ENCODE results near the gene CDKAL1.
"Not testable (repeated sequence)": the region's sequence is repeated elsewhere in the genome, so short reads cannot be mapped to it uniquely, and the experiment has no call there.

CDKAL1 gene

DNA sequence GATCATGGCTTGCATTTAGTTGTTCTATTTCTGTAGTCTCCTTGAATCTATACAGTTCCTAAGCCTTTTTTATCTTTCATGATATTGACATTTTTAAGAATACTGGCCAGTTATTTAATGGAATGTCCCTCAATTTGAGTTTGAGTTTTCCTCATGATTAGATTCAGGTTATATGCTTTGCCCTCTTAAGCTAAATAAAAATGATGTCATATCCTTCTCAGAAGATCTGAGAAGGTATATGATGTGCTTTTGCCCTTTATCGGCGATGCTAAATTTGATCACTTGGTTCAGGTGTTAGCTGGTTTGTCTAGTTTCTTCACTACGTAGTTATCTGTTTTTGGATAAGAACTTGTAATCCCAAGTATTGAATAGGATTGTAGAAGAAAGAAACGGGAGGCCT lies 549.5 kb downstream of the CDKAL1 start:
- Histone ChIP-seq H3K9ac (ENCODE audit: insufficient read length, low read depth) (no peak overlapping the region), H3K4me3 (ENCODE audit: insufficient read length, low read depth) (no peak overlapping the region), H3K36me3 (ENCODE audit: insufficient read depth, insufficient read length, low read length) (no peaks in the 10 kb centered on the region), H3K4me1 (ENCODE audit: insufficient read depth, insufficient read length) (no peaks in the 10 kb centered on the region), H3K27me3 (ENCODE audit: insufficient read depth, insufficient read length) (no peaks in the 10 kb centered on the region), H3K9me3 (ENCODE audit: insufficient read depth, low read length) (no peaks in the 10 kb centered on the region)
- no peak for DNase-seq (ENCODE audit: low read depth, low spot score)
- TF ChIP-seq SUZ12 (IDR thresholded peaks at IDR 0.05; ENCODE audit: extremely low read depth, insufficient read depth, insufficient read length), result no peak
- no peak for TF ChIP-seq ZNF274 (IDR thresholded peaks at IDR 0.05; ENCODE audit: low read depth, low read length)
- TF ChIP-seq YY1 (IDR thresholded peaks at IDR 0.05; ENCODE audit: insufficient read depth, insufficient read length), result no peak

DNA sequence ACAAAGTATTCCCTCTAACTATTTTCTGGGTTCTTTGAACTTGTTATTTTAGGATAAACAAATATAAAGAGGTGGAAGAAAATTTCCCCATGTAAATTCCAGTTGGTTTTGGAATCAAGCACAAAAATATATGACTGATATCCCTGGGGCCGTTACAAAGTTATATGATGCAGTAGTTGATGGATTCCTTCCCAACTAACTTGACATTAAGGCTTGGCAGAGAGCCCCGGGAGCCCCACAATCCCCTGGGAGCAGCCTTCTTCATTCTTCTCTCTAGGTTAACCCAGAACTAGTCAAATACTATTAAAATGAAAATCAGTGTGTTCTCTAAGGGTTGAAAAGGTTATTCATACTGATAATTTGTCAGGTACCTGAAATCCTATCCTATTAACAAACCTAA lies 550.4 kb downstream of the CDKAL1 start:
- H3K9me3 ChIP-seq (ENCODE audit: insufficient read depth, low read length), result no peaks in the 10 kb centered on the region
- no peaks in the 10 kb centered on the region for H3K36me3 ChIP-seq (ENCODE audit: insufficient read depth, insufficient read length, low read length)
- no peak for DNase-seq (ENCODE audit: low read depth, low spot score)
- TF ChIP-seq ZNF274 (IDR thresholded peaks at IDR 0.05; ENCODE audit: low read depth, low read length), result no peak
- no peak for TF ChIP-seq YY1 (IDR thresholded peaks at IDR 0.05; ENCODE audit: insufficient read depth, insufficient read length)
- no peak for TF ChIP-seq SUZ12 (IDR thresholded peaks at IDR 0.05; ENCODE audit: extremely low read depth, insufficient read depth, insufficient read length)
- no peaks in the 10 kb centered on the region for H3K27me3 ChIP-seq (ENCODE audit: insufficient read depth, insufficient read length)
- no peak overlapping the region for H3K9ac ChIP-seq (ENCODE audit: insufficient read length, low read depth)
- H3K4me3 ChIP-seq (ENCODE audit: insufficient read length, low read depth), result no peak overlapping the region
- H3K4me1 ChIP-seq (ENCODE audit: insufficient read depth, insufficient read length), result no peaks in the 10 kb centered on the region

GRCh38 chr6:21085211-21085610 lies 551.0 kb downstream of the CDKAL1 start:
- no peaks in the 10 kb centered on the region for H3K27me3 ChIP-seq (ENCODE audit: insufficient read depth, insufficient read length)
- no peak overlapping the region for H3K9ac ChIP-seq (ENCODE audit: insufficient read length, low read depth)
- no peak overlapping the region for H3K4me3 ChIP-seq (ENCODE audit: insufficient read length, low read depth)
- no peaks in the 10 kb centered on the region for H3K9me3 ChIP-seq (ENCODE audit: insufficient read depth, low read length)
- H3K4me1 ChIP-seq (ENCODE audit: insufficient read depth, insufficient read length), result no peaks in the 10 kb centered on the region
- no peak for DNase-seq (ENCODE audit: low read depth, low spot score)
- no peaks in the 10 kb centered on the region for H3K36me3 ChIP-seq (ENCODE audit: insufficient read depth, insufficient read length, low read length)
- TF ChIP-seq SUZ12 (IDR thresholded peaks at IDR 0.05; ENCODE audit: extremely low read depth, insufficient read depth, insufficient read length) (no peak), ZNF274 (IDR thresholded peaks at IDR 0.05; ENCODE audit: low read depth, low read length) (no peak), YY1 (IDR thresholded peaks at IDR 0.05; ENCODE audit: insufficient read depth, insufficient read length) (no peak)

DNA sequence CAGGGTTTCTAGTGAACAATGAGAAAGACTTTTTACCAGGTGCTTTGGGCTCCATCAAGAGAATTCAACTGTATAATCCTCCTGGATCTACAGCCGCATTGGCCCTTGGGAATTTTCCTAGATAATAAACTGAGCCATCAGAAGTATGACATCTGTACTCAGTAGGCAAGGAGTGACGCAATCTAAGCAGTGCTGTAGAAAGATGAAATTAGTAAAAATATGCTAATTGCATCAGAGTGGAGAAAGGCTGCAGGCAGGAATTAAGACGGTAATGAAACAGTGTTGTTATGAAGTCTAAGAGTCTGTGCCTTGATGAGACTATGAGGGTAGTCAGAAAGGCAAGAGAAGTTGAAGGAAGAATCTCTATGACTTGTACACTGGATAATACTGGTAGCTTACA lies 551.4 kb downstream of the CDKAL1 start:
- TF ChIP-seq YY1 (IDR thresholded peaks at IDR 0.05; ENCODE audit: insufficient read depth, insufficient read length) (no peak), SUZ12 (IDR thresholded peaks at IDR 0.05; ENCODE audit: extremely low read depth, insufficient read depth, insufficient read length) (no peak), ZNF274 (IDR thresholded peaks at IDR 0.05; ENCODE audit: low read depth, low read length) (no peak)
- no peaks in the 10 kb centered on the region for H3K4me1 ChIP-seq (ENCODE audit: insufficient read depth, insufficient read length)
- no peaks in the 10 kb centered on the region for H3K9me3 ChIP-seq (ENCODE audit: insufficient read depth, low read length)
- H3K9ac ChIP-seq (ENCODE audit: insufficient read length, low read depth), result no peak overlapping the region
- H3K36me3 ChIP-seq (ENCODE audit: insufficient read depth, insufficient read length, low read length), result no peaks in the 10 kb centered on the region
- H3K27me3 ChIP-seq (ENCODE audit: insufficient read depth, insufficient read length), result no peaks in the 10 kb centered on the region
- DNase-seq (ENCODE audit: low read depth, low spot score), result no peak
- H3K4me3 ChIP-seq (ENCODE audit: insufficient read length, low read depth), result no peak overlapping the region

- TF ChIP-seq YY1 (IDR thresholded peaks at IDR 0.05; ENCODE audit: insufficient read depth, insufficient read length), result no peak
- no peak for TF ChIP-seq ZNF274 (IDR thresholded peaks at IDR 0.05; ENCODE audit: low read depth, low read length)
- no peak for TF ChIP-seq SUZ12 (IDR thresholded peaks at IDR 0.05; ENCODE audit: extremely low read depth, insufficient read depth, insufficient read length)
Observed at GRCh38 chr6:21087188-21087587, 552.9 kb downstream of the CDKAL1 start.

DNA sequence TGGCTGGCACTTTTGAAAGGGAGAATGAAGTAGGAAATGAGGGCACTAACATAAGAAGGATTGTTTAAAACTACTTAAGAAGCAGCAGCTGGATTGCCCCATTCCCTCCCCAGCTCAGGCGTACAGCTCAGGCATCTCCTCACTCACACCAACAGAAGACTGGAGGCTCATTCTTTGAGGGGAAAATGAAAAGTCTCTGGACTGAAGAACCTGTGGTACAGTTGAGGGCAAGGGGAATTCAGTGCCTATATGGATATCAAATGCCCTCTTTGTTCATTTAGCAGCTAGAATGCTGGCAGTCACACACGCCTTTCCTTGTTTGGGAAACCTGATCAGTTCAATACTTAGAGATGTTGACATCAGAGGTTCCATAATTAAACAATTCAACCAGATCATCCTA lies 557.2 kb downstream of the CDKAL1 start:
- H3K4me3 ChIP-seq (ENCODE audit: insufficient read length, low read depth), result no peak overlapping the region
- H3K4me1 ChIP-seq (ENCODE audit: insufficient read depth, insufficient read length), result no peaks in the 10 kb centered on the region
- no peaks in the 10 kb centered on the region for H3K9me3 ChIP-seq (ENCODE audit: insufficient read depth, low read length)
- no peak for TF ChIP-seq YY1 (IDR thresholded peaks at IDR 0.05; ENCODE audit: insufficient read depth, insufficient read length)
- no peak for TF ChIP-seq ZNF274 (IDR thresholded peaks at IDR 0.05; ENCODE audit: low read depth, low read length)
- TF ChIP-seq SUZ12 (IDR thresholded peaks at IDR 0.05; ENCODE audit: extremely low read depth, insufficient read depth, insufficient read length), result no peak
- DNase-seq (ENCODE audit: low read depth, low spot score), result no peak
- H3K27me3 ChIP-seq (ENCODE audit: insufficient read depth, insufficient read length), result no peaks in the 10 kb centered on the region
- no peaks in the 10 kb centered on the region for H3K36me3 ChIP-seq (ENCODE audit: insufficient read depth, insufficient read length, low read length)
- H3K9ac ChIP-seq (ENCODE audit: insufficient read length, low read depth), result no peak overlapping the region

More at GRCh38 chr6:21087188-21087587, 552.9 kb downstream of the CDKAL1 start:
- no peak overlapping the region for H3K9ac ChIP-seq (ENCODE audit: insufficient read length, low read depth)
- H3K4me3 ChIP-seq (ENCODE audit: insufficient read length, low read depth), result no peak overlapping the region
- no peaks in the 10 kb centered on the region for H3K4me1 ChIP-seq (ENCODE audit: insufficient read depth, insufficient read length)
- DNase-seq (ENCODE audit: low read depth, low spot score), result no peak
- H3K36me3 ChIP-seq (ENCODE audit: insufficient read depth, insufficient read length, low read length), result no peaks in the 10 kb centered on the region
- H3K27me3 ChIP-seq (ENCODE audit: insufficient read depth, insufficient read length), result no peaks in the 10 kb centered on the region
- no peaks in the 10 kb centered on the region for H3K9me3 ChIP-seq (ENCODE audit: insufficient read depth, low read length)

GRCh38 chr6:21092231-21092772 lies 558.0 kb downstream of the CDKAL1 start:
- H3K36me3 ChIP-seq (ENCODE audit: insufficient read depth, insufficient read length, low read length); H3K4me3 ChIP-seq (ENCODE audit: insufficient read length, low read depth); H3K4me1 ChIP-seq (ENCODE audit: insufficient read depth, insufficient read length); H3K9ac ChIP-seq (ENCODE audit: insufficient read length, low read depth); H3K27me3 ChIP-seq (ENCODE audit: insufficient read depth, insufficient read length); H3K9me3 ChIP-seq (ENCODE audit: insufficient read depth, low read length); DNase-seq (ENCODE audit: low read depth, low spot score): not testable (repeated sequence)

GRCh38 chr6:21095462-21095861 lies 561.2 kb downstream of the CDKAL1 start:
- no peaks in the 10 kb centered on the region for H3K36me3 ChIP-seq (ENCODE audit: insufficient read depth, insufficient read length, low read length)

More at GRCh38 chr6:21095462-21095861, 561.2 kb downstream of the CDKAL1 start:
- Histone ChIP-seq H3K4me3 (ENCODE audit: insufficient read length, low read depth) (no peak overlapping the region), H3K4me1 (ENCODE audit: insufficient read depth, insufficient read length) (no peaks in the 10 kb centered on the region), H3K9ac (ENCODE audit: insufficient read length, low read depth) (no peak overlapping the region), H3K27me3 (ENCODE audit: insufficient read depth, insufficient read length) (no peaks in the 10 kb centered on the region), H3K9me3 (ENCODE audit: insufficient read depth, low read length) (no peaks in the 10 kb centered on the region)
- TF ChIP-seq ZNF274 (IDR thresholded peaks at IDR 0.05; ENCODE audit: low read depth, low read length) (no peak), SUZ12 (IDR thresholded peaks at IDR 0.05; ENCODE audit: extremely low read depth, insufficient read depth, insufficient read length) (no peak), YY1 (IDR thresholded peaks at IDR 0.05; ENCODE audit: insufficient read depth, insufficient read length) (no peak)
- no peak for DNase-seq (ENCODE audit: low read depth, low spot score)
